GM19239 (cell line): ENCODE data around the gene PRPSAP2.
"Not testable (repeated sequence)": the region's sequence is repeated elsewhere in the genome, so short reads cannot be mapped to it uniquely, and the experiment has no call there.

Experiments used
- DNase-seq: peaks from one replicate; pipeline ENCODE4 v3.0.0; 2011; ENCODE audit warnings: low spot score; ENCODE audit not compliant: insufficient read length
- FAIRE-seq: peaks from 2 replicates; lab custom pipeline; 2011; peaks lifted over from hg19 to GRCh38; lab: Jason Lieb, UNC

PRPSAP2 gene, protein sequence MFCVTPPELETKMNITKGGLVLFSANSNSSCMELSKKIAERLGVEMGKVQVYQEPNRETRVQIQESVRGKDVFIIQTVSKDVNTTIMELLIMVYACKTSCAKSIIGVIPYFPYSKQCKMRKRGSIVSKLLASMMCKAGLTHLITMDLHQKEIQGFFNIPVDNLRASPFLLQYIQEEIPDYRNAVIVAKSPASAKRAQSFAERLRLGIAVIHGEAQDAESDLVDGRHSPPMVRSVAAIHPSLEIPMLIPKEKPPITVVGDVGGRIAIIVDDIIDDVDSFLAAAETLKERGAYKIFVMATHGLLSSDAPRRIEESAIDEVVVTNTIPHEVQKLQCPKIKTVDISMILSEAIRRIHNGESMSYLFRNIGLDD

GRCh38 chr17:18857864-18858566 lies at the start of gene PRPSAP2:
TSS of gene PRPSAP2 (plus strand) at chr17:18858131. CDS start at chr17:18865834, 7,703 bp downstream.
- DNase-seq (peak; percentile 80), FAIRE-seq (peak; percentile 96)

DNA sequence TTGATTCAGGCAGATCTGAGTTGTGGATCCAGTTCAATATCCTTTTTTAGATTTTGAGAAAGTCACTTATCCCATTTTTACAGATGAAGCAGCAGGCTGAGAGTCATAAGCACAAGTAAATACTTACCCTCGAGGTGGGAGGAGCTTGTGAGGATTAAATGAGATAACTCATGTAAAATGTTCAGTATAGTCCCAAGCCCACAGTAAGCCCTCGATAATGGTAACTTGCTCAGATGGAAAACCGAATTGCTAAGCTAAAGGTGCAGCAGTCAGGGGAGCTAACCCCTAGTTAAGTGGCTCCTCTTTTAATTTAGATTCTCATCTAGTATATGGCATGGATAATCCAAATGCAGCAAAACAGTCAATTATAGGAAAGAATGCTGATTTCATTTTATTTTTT lies 42.0 kb upstream of the PRPSAP2 start:
- FAIRE-seq, DNase-seq: not testable (repeated sequence)

GRCh38 chr17:18816489-18817371 lies 41.2 kb upstream of the PRPSAP2 start:
- not testable (repeated sequence) for DNase-seq
- FAIRE-seq: peak; percentile 60

GRCh38 chr17:18821430-18821829 lies 36.5 kb upstream of the PRPSAP2 start:
- not testable (repeated sequence) for FAIRE-seq, DNase-seq

DNA sequence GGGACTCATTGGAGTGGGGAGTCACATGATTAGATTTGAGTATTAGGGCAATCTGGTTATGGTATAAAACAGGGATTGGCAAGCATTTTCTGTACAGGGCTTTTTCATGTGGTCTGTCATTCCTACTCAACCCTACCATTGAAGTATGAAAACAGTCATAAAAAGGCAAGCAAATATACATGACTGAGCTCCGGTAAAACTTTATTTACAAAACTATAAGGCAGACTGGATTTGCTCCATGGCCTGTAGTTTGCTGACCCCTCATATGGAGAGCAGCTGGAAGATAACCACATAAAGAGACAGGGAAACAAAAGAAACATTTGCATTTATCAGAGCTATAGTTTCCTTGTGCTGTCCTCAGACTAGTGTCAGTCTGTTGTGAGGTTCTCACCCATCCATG lies 30.3 kb upstream of the PRPSAP2 start:
- DNase-seq, FAIRE-seq: not testable (repeated sequence)

- FAIRE-seq: no peak
- no peak for DNase-seq
These were observed 9.4 kb upstream of the PRPSAP2 start for GRCh38 chr17:18848501-18848900.

DNA sequence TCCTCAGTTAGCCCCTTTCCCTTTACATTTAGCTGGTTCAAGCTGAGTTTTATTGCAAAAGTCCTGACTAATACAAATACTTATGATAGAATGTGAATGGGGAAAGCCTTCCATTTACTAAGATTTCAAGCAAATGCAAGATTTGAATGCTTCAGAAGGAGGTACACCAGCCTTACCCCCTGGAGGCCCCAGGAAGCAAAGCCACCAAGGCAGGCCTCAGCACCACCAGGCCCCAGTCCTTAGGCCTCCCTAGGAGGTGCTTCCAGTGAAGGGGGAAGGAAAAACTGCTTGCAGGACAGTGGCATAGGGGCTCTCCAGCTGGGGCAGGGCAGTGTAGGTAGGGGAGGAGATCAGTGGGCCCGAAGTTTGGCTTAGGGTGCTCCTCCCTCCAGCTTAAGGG lies 7.3 kb upstream of the PRPSAP2 start:
- DNase-seq: no peak
- FAIRE-seq: no peak

- no peak for DNase-seq
These were observed 6.7 kb upstream of the PRPSAP2 start for GRCh38 chr17:18851201-18851600.

GRCh38 chr17:18854956-18855355 lies 3.0 kb upstream of the PRPSAP2 start:
- no peak for DNase-seq
- no peak for FAIRE-seq

More at GRCh38 chr17:18851201-18851600, 6.7 kb upstream of the PRPSAP2 start:
- no peak for FAIRE-seq

- DNase-seq (peak; percentile 73), FAIRE-seq (peak; percentile 96)
These were observed 1.9 kb upstream of the PRPSAP2 start for GRCh38 chr17:18855831-18856569.

DNA sequence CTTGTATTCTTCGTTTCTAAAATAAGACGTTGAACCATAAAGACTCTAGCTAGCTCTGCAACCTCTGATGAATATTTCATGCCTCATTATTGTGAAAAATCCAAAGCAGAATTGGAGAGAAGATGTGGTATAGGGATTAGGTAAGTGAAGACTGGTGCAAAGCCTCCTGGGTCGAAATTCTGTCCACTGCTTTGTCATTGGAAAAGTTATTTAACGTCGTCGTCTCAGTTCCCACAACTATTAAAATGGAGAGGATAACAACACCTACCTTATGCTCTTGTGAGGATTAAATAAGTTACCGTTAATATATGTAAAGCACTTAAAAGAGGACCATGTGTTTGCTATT lies 1.4 kb upstream of the PRPSAP2 start:
- no peak for FAIRE-seq
- no peak for DNase-seq

- DNase-seq (no peak), FAIRE-seq (peak; percentile 82)
These were observed 775 bp downstream of the PRPSAP2 start for GRCh38 chr17:18858567-18859245.

GRCh38 chr17:18859256-18859655 lies 1.3 kb downstream of the PRPSAP2 start:
- FAIRE-seq (peak; percentile 51), DNase-seq (no peak)

GRCh38 chr17:18860161-18860972 lies 2.4 kb downstream of the PRPSAP2 start:
- DNase-seq: peak; percentile 54

GRCh38 chr17:18862011-18862410 lies 4.1 kb downstream of the PRPSAP2 start:
- FAIRE-seq (no peak), DNase-seq (no peak)

More at GRCh38 chr17:18860161-18860972, 2.4 kb downstream of the PRPSAP2 start:
- peak; percentile 61 for FAIRE-seq

DNA sequence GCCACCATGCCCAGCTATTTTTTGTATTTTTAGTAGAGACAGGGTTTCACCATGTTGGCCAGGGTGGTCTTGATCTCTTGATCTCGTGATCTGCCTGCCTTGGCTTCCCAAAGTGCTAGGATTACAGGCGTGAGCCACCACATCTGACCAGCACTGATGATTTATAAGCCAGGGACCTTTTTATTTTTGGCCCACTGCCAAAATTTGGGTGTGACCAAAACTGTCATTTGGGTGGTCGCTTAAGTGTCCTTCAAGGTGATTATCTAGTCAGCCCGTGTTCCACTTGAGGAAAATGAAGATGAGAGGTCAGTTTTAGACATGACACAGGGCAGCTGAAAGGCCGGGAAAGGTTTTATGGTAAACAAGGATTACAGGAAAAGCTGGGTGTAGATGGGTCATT lies 7.1 kb downstream of the PRPSAP2 start:
- not testable (repeated sequence) for DNase-seq, FAIRE-seq

DNA sequence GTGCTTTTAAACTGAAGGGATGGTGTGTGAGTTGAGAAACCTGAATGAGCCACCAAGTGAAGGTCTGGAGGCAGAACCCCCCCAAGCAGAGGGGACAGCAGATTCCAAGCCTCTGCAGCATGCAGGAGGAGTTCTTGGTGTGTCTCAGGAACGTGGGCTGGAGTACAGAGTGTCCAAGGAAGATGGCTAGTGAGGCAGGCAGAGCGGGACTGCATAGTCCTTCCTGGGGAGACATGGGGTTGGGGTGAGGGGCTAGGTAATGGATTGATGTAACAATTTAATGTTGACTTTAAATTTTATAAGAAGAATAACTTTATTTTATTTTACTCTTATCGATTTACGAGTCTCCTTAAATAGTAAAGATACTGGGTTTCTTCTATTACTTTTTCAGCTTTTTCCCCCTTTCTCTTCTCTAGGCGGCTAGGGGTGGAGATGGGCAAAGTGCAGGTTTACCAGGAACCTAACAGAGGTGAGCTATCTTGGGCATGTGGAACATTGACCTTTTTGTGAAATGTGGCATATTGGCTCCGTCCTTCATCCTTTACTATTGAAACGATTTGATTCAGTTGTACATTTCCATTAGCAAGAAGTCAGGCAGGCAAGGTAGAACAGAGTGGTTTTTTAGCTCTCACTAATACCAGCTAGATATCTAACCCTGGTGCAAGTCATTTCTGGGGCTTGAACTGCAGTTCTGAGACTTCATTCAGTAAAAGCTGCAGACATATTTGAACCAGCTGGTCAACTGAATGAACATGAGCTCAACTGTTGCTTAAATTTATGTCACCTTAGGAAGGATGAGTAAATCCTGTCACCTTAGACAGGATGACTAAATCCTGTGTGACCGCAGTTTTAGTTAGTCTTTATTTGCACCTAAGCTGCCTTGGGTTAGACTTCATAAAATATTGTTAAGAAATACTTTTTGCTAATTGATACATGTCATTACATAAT lies 9.2 kb downstream of the PRPSAP2 start:
- FAIRE-seq (no peak), DNase-seq (no peak)
